NCI-H2171 treated with DMSO at 0.1 percent for 48 hours (cell line): ENCODE measurements around the gene PARVA.

Experiments
- DNase-seq: peaks from one replicate; lab custom pipeline; 2025; lab: John Stamatoyannopoulos, UW

The PARVA gene

GRCh38 chr11:12433121-12433520, 55.8 kb downstream of the PARVA start:
- DNase-seq: no peak

GRCh38 chr11:12433571-12434324, 56.4 kb downstream of the PARVA start:
- DNase-seq: peak; percentile 63

GRCh38 chr11:12434325-12434654, 56.9 kb downstream of the PARVA start:
- DNase-seq: no peak

GRCh38 chr11:12435264-12435663, 57.9 kb downstream of the PARVA start:
- DNase-seq: no peak

- no peak for DNase-seq
Measured at GRCh38 chr11:12436266-12436665, 58.9 kb downstream of the PARVA start.

- no peak for DNase-seq
Measured at GRCh38 chr11:12438291-12438690, 60.9 kb downstream of the PARVA start.

GRCh38 chr11:12439615-12440014, 62.2 kb downstream of the PARVA start:
- DNase-seq: no peak

- no peak for DNase-seq
Measured at GRCh38 chr11:12440565-12440964, 63.2 kb downstream of the PARVA start.

- peak; percentile 2 for DNase-seq
Measured at GRCh38 chr11:12441231-12441861, 64.0 kb downstream of the PARVA start.

GRCh38 chr11:12444601-12445000, 67.2 kb downstream of the PARVA start:
- DNase-seq: no peak

GRCh38 chr11:12445001-12445400, 67.6 kb downstream of the PARVA start:
- no peak for DNase-seq

- DNase-seq: no peak
Measured at GRCh38 chr11:12446863-12447262, 69.5 kb downstream of the PARVA start.

GRCh38 chr11:12448131-12448939, 71.0 kb downstream of the PARVA start:
- DNase-seq: no peak

- DNase-seq: no peak
Measured at GRCh38 chr11:12449961-12450715, 72.8 kb downstream of the PARVA start.

- DNase-seq: no peak
Measured at GRCh38 chr11:12451179-12451814, 73.9 kb downstream of the PARVA start.

- no peak for DNase-seq
Measured at GRCh38 chr11:12453243-12453642, 75.9 kb downstream of the PARVA start.

- DNase-seq: no peak
Measured at GRCh38 chr11:12454782-12455181, 77.4 kb downstream of the PARVA start.

- no peak for DNase-seq
Measured at GRCh38 chr11:12455938-12456337, 78.6 kb downstream of the PARVA start.

- DNase-seq: no peak
Measured at GRCh38 chr11:12456651-12457579, 79.5 kb downstream of the PARVA start.

GRCh38 chr11:12458042-12458441, 80.7 kb downstream of the PARVA start:
- no peak for DNase-seq

GRCh38 chr11:12459374-12459773, 82.0 kb downstream of the PARVA start:
- no peak for DNase-seq
